ENCODE measurements around the gene MID1. TPM values are rescaled to one million over a fixed set of nuclear protein-coding genes. Genes with fewer than 3 reads are reported as not detected.

Gene MID1
- total and polyA plus RNA-seq, 2 donors from 2014 or later: 5.3 to 54.1 TPM

DNA sequence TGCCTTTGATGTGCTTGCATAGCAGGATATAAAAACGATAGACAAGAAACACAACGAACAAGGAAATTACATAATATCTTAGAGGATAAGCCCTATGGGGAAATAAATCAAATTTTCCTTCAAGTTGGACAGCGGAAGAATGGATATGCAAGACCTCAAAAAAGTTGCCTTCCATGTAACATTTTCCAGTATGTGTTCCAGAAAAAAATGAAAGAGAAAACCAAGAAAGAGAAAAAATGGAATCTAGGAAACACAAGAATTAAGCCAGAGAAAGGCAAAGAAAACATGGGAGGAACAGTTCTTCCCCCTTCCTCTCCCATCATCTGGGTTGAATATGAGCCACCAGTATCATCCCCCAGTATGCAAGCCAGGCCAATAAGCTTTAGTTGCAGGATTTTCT is 34.6 kb upstream of the MID1 start:
- intact Hi-C loops (cut with DNase I): no loop called here
- no peaks in the 10 kb centered on the region for H3K9me3 ChIP-seq (ENCODE audit: control insufficient read depth in 2 of 3, insufficient read depth in 1 of 3, low read length in 3 of 3)
- H3K9ac ChIP-seq (ENCODE audit: low read length in 3 of 3): no peak overlapping the region
- H3K27ac ChIP-seq (ENCODE audit: low read depth in 2 of 2, low read length in 2 of 2): no peak overlapping the region
- H3K27me3 ChIP-seq (ENCODE audit: control insufficient read depth, insufficient read depth, low read length): no peaks in the 10 kb centered on the region
- H3K36me3 ChIP-seq (ENCODE audit: control insufficient read depth in 2 of 3, insufficient read depth in 3 of 3, low read length in 3 of 3): no peaks in the 10 kb centered on the region
- TF ChIP-seq, protein P1, sequence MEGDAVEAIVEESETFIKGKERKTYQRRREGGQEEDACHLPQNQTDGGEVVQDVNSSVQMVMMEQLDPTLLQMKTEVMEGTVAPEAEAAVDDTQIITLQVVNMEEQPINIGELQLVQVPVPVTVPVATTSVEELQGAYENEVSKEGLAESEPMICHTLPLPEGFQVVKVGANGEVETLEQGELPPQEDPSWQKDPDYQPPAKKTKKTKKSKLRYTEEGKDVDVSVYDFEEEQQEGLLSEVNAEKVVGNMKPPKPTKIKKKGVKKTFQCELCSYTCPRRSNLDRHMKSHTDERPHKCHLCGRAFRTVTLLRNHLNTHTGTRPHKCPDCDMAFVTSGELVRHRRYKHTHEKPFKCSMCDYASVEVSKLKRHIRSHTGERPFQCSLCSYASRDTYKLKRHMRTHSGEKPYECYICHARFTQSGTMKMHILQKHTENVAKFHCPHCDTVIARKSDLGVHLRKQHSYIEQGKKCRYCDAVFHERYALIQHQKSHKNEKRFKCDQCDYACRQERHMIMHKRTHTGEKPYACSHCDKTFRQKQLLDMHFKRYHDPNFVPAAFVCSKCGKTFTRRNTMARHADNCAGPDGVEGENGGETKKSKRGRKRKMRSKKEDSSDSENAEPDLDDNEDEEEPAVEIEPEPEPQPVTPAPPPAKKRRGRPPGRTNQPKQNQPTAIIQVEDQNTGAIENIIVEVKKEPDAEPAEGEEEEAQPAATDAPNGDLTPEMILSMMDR (IDR thresholded peaks at IDR 0.05; ENCODE audit: borderline replicate concordance, extremely low read depth, insufficient read depth): no peak
- FAIRE-seq (no peak), DNase-seq (no peak)
- H3K4me3 ChIP-seq (ENCODE audit: low read length in 3 of 3): no peak overlapping the region
- no peaks in the 10 kb centered on the region for H3K4me1 ChIP-seq (ENCODE audit: control insufficient read depth in 2 of 3, insufficient read depth in 2 of 3, low read depth in 1 of 3, low read length in 3 of 3)

DNA sequence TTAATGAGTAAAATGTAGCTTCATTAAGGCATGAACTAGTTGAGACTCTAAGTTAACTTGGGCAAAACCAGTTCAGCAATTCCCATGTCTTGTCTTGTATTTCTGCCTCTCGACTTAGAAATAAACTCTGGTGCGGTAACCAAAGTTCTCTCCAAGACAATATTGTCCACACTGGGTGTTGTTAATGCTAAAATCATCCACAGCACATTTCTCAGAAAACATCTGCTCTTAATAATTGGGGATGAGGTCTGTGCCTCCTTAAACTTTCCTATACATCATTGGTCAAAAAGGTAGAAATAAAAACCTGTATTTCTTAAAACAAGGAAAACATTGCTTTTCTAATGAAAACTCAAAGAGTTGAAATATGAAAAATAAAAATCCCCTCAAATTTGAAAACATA is 32.9 kb upstream of the MID1 start:
- Histone ChIP-seq H3K9me3 (ENCODE audit: control insufficient read depth in 2 of 3, insufficient read depth in 1 of 3, low read length in 3 of 3) (no peaks in the 10 kb centered on the region), H3K9ac (ENCODE audit: low read length in 3 of 3) (no peak overlapping the region), H3K36me3 (ENCODE audit: control insufficient read depth in 2 of 3, insufficient read depth in 3 of 3, low read length in 3 of 3) (no peaks in the 10 kb centered on the region), H3K27ac (ENCODE audit: low read depth in 2 of 2, low read length in 2 of 2) (no peak overlapping the region), H3K4me3 (ENCODE audit: low read length in 3 of 3) (no peak overlapping the region), H3K4me1 (ENCODE audit: control insufficient read depth in 2 of 3, insufficient read depth in 2 of 3, low read depth in 1 of 3, low read length in 3 of 3) (no peaks in the 10 kb centered on the region), H3K27me3 (ENCODE audit: control insufficient read depth, insufficient read depth, low read length) (no peaks in the 10 kb centered on the region)
- FAIRE-seq (no peak), DNase-seq (no peak)
- intact Hi-C loops (cut with DNase I): no loop called here
- TF ChIP-seq, protein P1 (IDR thresholded peaks at IDR 0.05; ENCODE audit: borderline replicate concordance, extremely low read depth, insufficient read depth): no peak

DNA sequence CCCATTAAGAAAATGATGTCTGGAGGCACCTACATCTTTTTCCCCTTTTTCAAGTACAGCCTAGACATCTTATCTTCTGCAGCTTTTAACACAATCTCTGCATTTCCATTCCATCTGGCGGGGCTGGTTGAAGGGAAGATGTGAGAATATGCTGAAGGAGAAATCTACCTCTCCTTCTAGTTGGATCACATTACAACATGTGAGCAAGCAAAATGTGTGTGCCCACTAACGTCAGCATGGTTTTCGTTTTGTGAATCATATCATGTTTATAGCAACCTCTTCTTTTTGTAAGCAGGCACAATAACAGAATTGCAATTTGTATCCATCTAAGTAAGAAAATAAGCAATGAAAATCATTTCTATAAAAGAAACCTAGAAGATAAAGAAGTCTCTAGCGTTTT is 28.9 kb upstream of the MID1 start:
- H3K4me3 ChIP-seq (ENCODE audit: low read length in 3 of 3): no peak overlapping the region
- TF ChIP-seq, protein P1 (IDR thresholded peaks at IDR 0.05; ENCODE audit: borderline replicate concordance, extremely low read depth, insufficient read depth): no peak
- intact Hi-C loops (cut with DNase I): no loop called here
- no peaks in the 10 kb centered on the region for H3K27me3 ChIP-seq (ENCODE audit: control insufficient read depth, insufficient read depth, low read length)
- no peaks in the 10 kb centered on the region for H3K9me3 ChIP-seq (ENCODE audit: control insufficient read depth in 2 of 3, insufficient read depth in 1 of 3, low read length in 3 of 3)
- H3K4me1 ChIP-seq (ENCODE audit: control insufficient read depth in 2 of 3, insufficient read depth in 2 of 3, low read depth in 1 of 3, low read length in 3 of 3): no peaks in the 10 kb centered on the region
- no peak overlapping the region for H3K27ac ChIP-seq (ENCODE audit: low read depth in 2 of 2, low read length in 2 of 2)
- H3K9ac ChIP-seq (ENCODE audit: low read length in 3 of 3): no peak overlapping the region
- no peak for FAIRE-seq
- no peaks in the 10 kb centered on the region for H3K36me3 ChIP-seq (ENCODE audit: control insufficient read depth in 2 of 3, insufficient read depth in 3 of 3, low read length in 3 of 3)
- no peak for DNase-seq

DNA sequence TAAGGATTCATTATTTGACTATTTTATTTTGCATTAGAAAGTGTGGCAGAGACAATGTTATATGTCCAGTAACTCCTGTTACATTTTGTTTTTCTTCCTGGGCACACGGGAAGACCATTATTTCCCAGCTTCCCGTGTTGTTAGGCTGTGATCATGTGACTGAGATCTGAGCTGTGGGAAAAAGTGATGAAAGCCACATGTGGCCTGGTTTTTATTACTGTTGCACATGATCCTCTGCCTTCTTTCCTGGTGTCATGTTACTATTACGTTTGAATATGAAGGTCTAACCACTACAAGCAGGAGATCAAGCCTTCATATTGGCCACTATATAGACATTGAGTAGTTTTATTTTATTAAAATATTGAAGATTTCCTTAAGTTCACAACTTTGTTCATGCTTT is 28.2 kb upstream of the MID1 start:
- H3K9ac ChIP-seq (ENCODE audit: low read length in 3 of 3): no peak overlapping the region
- no peaks in the 10 kb centered on the region for H3K36me3 ChIP-seq (ENCODE audit: control insufficient read depth in 2 of 3, insufficient read depth in 3 of 3, low read length in 3 of 3)
- H3K27ac ChIP-seq (ENCODE audit: low read depth in 2 of 2, low read length in 2 of 2): no peak overlapping the region
- no peaks in the 10 kb centered on the region for H3K4me1 ChIP-seq (ENCODE audit: control insufficient read depth in 2 of 3, insufficient read depth in 2 of 3, low read depth in 1 of 3, low read length in 3 of 3)
- FAIRE-seq (no peak), DNase-seq (peak in 1 of 5 donors; percentile 19)
- TF ChIP-seq, protein P1 (IDR thresholded peaks at IDR 0.05; ENCODE audit: borderline replicate concordance, extremely low read depth, insufficient read depth): no peak
- intact Hi-C loops (cut with DNase I): no loop called here
- no peaks in the 10 kb centered on the region for H3K9me3 ChIP-seq (ENCODE audit: control insufficient read depth in 2 of 3, insufficient read depth in 1 of 3, low read length in 3 of 3)
- H3K4me3 ChIP-seq (ENCODE audit: low read length in 3 of 3): no peak overlapping the region
- no peaks in the 10 kb centered on the region for H3K27me3 ChIP-seq (ENCODE audit: control insufficient read depth, insufficient read depth, low read length)
